ENCODE data around the gene B3GALNT2.
"Not testable (repeated sequence)": the region's sequence is repeated elsewhere in the genome, so short reads cannot be mapped to it uniquely, and the experiment has no call there.

Gene B3GALNT2

DNA sequence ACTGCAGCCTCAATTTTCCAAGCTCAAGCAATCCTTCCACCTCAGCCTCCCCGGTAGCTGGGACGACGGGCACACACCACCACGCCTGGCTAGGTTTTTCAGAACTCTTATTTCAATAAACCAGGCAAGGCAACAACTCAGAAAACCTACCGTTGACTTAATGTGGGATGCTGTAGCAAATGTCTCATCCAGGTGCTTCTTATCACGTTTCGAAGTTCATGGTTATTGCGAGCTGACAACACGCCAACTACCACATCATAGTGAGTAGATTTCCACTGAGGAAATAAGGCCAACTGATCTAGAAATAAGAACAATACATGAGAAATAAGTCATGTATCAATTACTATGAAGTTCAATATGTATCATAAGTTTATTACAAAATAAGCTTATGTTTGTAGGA is 9.7 kb downstream of the B3GALNT2 start:
- no peaks in the 10 kb centered on the region for H3K27me3 ChIP-seq (ENCODE audit: low read depth)
- no peak for DNase-seq (ENCODE audit: low spot score in 2 of 2)
- no peak overlapping the region for H3K4me3 ChIP-seq
- H3K4me1 ChIP-seq, result peaks cover 2% of the 10 kb centered on the region
- peaks cover 33% of the 10 kb centered on the region for H3K36me3 ChIP-seq (replicated peaks)
- in situ Hi-C loops (cut with MboI; ENCODE audit: low sequenced_read_pairs), result no loop called here
- no peaks in the 10 kb centered on the region for H3K9me3 ChIP-seq

- Histone ChIP-seq H3K9me3 (no peaks in the 10 kb centered on the region), H3K36me3 (replicated peaks) (peaks cover 36% of the 10 kb centered on the region), H3K4me3 (no peak overlapping the region), H3K27me3 (ENCODE audit: low read depth) (no peaks in the 10 kb centered on the region), H3K4me1 (no peaks in the 10 kb centered on the region; the same call in 1 of the 2 replicates)
- no peak for DNase-seq (ENCODE audit: low spot score in 2 of 2)
- in situ Hi-C loops (cut with MboI; ENCODE audit: low sequenced_read_pairs), result no loop called here
Measured at GRCh38 chr1:235491644-235492043, 12.6 kb downstream of the B3GALNT2 start.

- no peaks in the 10 kb centered on the region for H3K9me3 ChIP-seq
- DNase-seq (ENCODE audit: low spot score in 2 of 2), result no peak
- in situ Hi-C loops (cut with MboI; ENCODE audit: low sequenced_read_pairs), result no loop called here
- peaks cover 28% of the 10 kb centered on the region for H3K36me3 ChIP-seq (replicated peaks)
- no peaks in the 10 kb centered on the region for H3K27me3 ChIP-seq (ENCODE audit: low read depth)
- H3K4me1 ChIP-seq, result no peaks in the 10 kb centered on the region
- H3K4me3 ChIP-seq, result no peak overlapping the region
Measured at GRCh38 chr1:235486321-235486720, 17.9 kb downstream of the B3GALNT2 start.

GRCh38 chr1:235485558-235485957 is 18.7 kb downstream of the B3GALNT2 start:
- H3K4me3 ChIP-seq, result no peak overlapping the region
- H3K36me3 ChIP-seq (replicated peaks), result peaks cover 28% of the 10 kb centered on the region
- in situ Hi-C loops (cut with MboI; ENCODE audit: low sequenced_read_pairs), result no loop called here
- H3K27me3 ChIP-seq (ENCODE audit: low read depth), result no peaks in the 10 kb centered on the region
- no peak for DNase-seq (ENCODE audit: low spot score in 2 of 2)
- no peaks in the 10 kb centered on the region for H3K4me1 ChIP-seq
- H3K9me3 ChIP-seq, result no peaks in the 10 kb centered on the region

- Histone ChIP-seq H3K4me1 (no peaks in the 10 kb centered on the region), H3K9me3 (no peaks in the 10 kb centered on the region), H3K27me3 (ENCODE audit: low read depth) (no peaks in the 10 kb centered on the region), H3K4me3 (no peak overlapping the region), H3K36me3 (replicated peaks) (peaks cover 44% of the 10 kb centered on the region)
- DNase-seq (ENCODE audit: low spot score in 2 of 2), result no peak
- in situ Hi-C loops (cut with MboI; ENCODE audit: low sequenced_read_pairs), result no loop called here
Measured at GRCh38 chr1:235483090-235483489, 21.2 kb downstream of the B3GALNT2 start.

DNA sequence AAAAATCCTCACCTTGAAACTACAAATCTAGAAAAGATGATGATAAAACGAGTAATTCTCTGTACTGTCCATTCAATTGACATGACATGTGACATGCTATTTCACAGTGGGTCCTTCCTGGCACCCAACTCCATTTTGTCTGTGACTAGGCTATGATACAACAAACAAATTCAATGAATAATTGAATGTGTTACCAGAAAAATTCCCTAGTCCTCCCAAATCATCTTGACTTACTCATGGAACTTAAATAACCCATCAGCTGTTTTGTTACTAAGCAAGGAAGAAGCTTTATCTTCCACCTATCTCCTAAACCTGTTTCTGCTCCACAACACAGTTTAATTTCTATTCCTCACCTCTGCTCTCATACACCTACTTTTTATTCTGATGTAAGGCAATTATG is 30.4 kb downstream of the B3GALNT2 start:
- H3K27me3 ChIP-seq (ENCODE audit: low read depth), result no peaks in the 10 kb centered on the region
- no peaks in the 10 kb centered on the region for H3K9me3 ChIP-seq
- H3K36me3 ChIP-seq (replicated peaks), result peaks cover 22% of the 10 kb centered on the region
- H3K4me3 ChIP-seq, result no peak overlapping the region
- DNase-seq (ENCODE audit: low spot score in 2 of 2), result no peak
- in situ Hi-C loops (cut with MboI; ENCODE audit: low sequenced_read_pairs), result no loop called here
- H3K4me1 ChIP-seq, result peaks cover 3% of the 10 kb centered on the region; the same call in 1 of the 2 replicates

DNA sequence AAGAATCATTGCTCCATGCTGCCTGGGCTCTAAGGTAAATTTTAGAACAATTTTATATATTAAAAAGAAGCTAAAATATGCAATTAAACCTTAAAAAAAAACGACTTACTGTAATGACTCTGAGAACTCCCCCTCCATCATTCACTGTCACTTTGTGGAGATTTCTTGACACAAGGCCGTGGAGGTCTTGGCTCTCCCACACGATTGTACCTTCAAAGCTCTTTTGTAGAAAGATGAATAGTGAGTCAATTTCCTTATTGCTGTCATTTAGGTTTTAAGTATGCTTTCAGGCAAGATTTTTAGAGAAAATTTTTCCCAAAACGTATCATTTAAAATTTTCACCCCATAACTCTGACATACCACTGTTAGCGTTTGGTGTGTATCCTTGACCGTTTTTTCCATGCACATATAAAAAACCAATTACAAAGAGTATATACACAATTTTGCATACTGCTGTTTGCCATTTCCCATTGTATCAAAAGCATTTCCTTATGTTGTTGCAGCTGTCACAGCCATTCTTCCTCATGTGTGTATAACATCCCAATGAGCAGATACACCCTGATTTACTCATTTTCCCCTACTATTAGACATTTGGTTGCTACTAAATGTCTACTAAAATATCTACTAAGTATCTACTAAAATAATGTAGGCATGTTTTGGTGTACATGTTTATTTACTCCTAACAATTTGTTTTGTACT is 33.4 kb downstream of the B3GALNT2 start:
- H3K9me3 ChIP-seq, result no peaks in the 10 kb centered on the region
- H3K4me1 ChIP-seq, result peaks cover 3% of the 10 kb centered on the region; the same call in 1 of the 2 replicates
- no peak overlapping the region for H3K4me3 ChIP-seq
- H3K27me3 ChIP-seq (ENCODE audit: low read depth), result no peaks in the 10 kb centered on the region
- DNase-seq (ENCODE audit: low spot score in 2 of 2), result no peak
- peaks cover 19% of the 10 kb centered on the region for H3K36me3 ChIP-seq (replicated peaks)
- in situ Hi-C loops (cut with MboI; ENCODE audit: low sequenced_read_pairs), result no loop called here

GRCh38 chr1:235469897-235470296 is 34.4 kb downstream of the B3GALNT2 start:
- H3K4me1 ChIP-seq; H3K4me3 ChIP-seq; DNase-seq (ENCODE audit: low spot score in 2 of 2); in situ Hi-C loops (cut with MboI; ENCODE audit: low sequenced_read_pairs); H3K9me3 ChIP-seq; H3K27me3 ChIP-seq (ENCODE audit: low read depth): not testable (repeated sequence)
- peaks cover 18% of the 10 kb centered on the region for H3K36me3 ChIP-seq (replicated peaks)

- no peaks in the 10 kb centered on the region for H3K27me3 ChIP-seq (ENCODE audit: low read depth)
- DNase-seq (ENCODE audit: low spot score in 2 of 2), result no peak
- in situ Hi-C loops (cut with MboI; ENCODE audit: low sequenced_read_pairs), result no loop called here
- peaks cover 3% of the 10 kb centered on the region; the same call in 1 of the 2 replicates for H3K4me1 ChIP-seq
- H3K36me3 ChIP-seq (replicated peaks), result peaks cover 20% of the 10 kb centered on the region
- no peaks in the 10 kb centered on the region for H3K9me3 ChIP-seq
- H3K4me3 ChIP-seq, result no peak overlapping the region
Measured at GRCh38 chr1:235468970-235469369, 35.3 kb downstream of the B3GALNT2 start.

- peaks cover 3% of the 10 kb centered on the region; the same call in 1 of the 2 replicates for H3K4me1 ChIP-seq
- no peak for DNase-seq (ENCODE audit: low spot score in 2 of 2)
- in situ Hi-C loops (cut with MboI; ENCODE audit: low sequenced_read_pairs), result no loop called here
- H3K9me3 ChIP-seq, result no peaks in the 10 kb centered on the region
- H3K27me3 ChIP-seq (ENCODE audit: low read depth), result no peaks in the 10 kb centered on the region
- H3K4me3 ChIP-seq, result no peak overlapping the region
- peaks cover 16% of the 10 kb centered on the region for H3K36me3 ChIP-seq (replicated peaks)
Measured at GRCh38 chr1:235468004-235468403, 36.2 kb downstream of the B3GALNT2 start.

DNA sequence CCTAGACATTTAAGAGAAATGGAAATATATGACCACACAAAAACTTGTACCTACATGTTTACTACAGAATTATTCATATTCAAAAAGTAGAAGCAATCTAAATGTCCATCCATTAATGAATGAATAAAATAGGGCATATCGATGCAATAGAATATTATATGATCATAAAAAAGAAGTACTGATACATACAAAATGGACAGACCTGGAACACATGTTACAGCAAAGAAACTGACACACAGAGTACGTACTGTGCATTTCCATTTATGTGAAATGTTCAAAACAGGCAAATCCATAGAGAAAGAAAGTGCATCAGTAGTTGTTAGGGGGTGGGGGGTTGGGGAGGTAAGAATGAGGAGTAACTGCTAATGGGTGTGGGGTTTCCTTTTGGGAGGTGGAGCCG is 39.2 kb downstream of the B3GALNT2 start:
- Histone ChIP-seq H3K4me3 (no peak overlapping the region), H3K27me3 (ENCODE audit: low read depth) (no peaks in the 10 kb centered on the region), H3K9me3 (no peaks in the 10 kb centered on the region), H3K36me3 (replicated peaks) (peaks cover 18% of the 10 kb centered on the region), H3K4me1 (peaks cover 3% of the 10 kb centered on the region; the same call in 1 of the 2 replicates)
- in situ Hi-C loops (cut with MboI; ENCODE audit: low sequenced_read_pairs), result no loop called here
- DNase-seq (ENCODE audit: low spot score in 2 of 2), result no peak

DNA sequence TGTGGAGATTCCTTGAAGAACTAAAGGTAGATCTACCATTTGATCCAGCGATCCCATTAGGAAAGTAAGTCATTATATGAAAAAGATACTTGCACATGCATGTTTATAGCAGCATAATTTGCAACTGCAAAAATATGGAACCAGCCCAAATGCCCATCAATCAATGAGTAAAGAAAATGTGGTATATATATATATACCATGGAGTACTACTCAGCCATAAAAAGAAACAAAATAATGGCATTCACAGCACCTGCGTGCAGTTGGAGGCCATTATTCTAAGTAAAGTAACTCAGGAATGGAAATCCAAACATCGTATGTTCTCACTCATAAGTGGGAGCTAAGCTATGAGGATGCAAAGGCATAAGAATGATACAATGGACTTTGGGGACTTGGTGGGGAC is 41.4 kb downstream of the B3GALNT2 start:
- H3K9me3 ChIP-seq; H3K4me1 ChIP-seq; DNase-seq (ENCODE audit: low spot score in 2 of 2); in situ Hi-C loops (cut with MboI; ENCODE audit: low sequenced_read_pairs); H3K27me3 ChIP-seq (ENCODE audit: low read depth); H3K4me3 ChIP-seq: not testable (repeated sequence)
- peaks cover 17% of the 10 kb centered on the region for H3K36me3 ChIP-seq (replicated peaks)

DNA sequence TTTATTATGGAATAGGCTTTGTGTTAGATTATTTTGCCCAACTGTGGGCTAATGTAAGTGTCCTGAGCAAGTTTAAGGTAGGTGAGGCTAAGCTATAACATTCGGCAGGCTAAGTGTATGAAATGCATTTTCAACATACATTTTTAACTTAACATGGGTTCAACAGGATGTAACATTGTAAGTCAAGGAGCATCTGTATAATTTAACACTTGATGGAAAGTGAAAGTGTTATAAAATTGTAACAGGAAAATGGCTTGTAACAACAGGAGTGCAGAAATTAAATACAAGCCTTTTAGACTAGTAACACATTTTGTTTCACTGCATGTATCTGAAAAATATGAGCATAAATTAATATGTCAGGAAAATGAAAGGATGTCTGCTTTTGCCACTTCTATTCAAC is 42.3 kb downstream of the B3GALNT2 start:
- peaks cover 17% of the 10 kb centered on the region for H3K36me3 ChIP-seq (replicated peaks)
- in situ Hi-C loops (cut with MboI; ENCODE audit: low sequenced_read_pairs), result no loop called here

DNA sequence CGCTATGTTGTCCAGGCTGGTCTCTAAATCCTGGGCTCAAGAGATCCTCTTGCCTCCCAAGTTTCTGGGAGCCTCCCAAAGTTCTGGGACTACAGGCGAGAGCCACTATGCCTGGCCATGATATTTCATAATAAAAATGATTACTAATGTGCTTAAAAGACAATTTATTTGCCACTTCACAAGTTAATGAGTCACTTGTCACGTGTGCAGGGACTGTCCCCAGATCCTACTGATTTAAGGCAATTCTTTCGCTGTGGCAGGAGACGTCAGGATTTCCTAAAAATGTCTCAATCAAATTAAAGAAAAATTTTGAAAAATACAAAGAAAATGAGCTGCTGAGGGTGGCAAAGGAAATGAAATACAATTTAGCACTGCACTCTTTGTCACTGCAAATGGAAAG is 43.5 kb downstream of the B3GALNT2 start:
- peaks cover 17% of the 10 kb centered on the region for H3K36me3 ChIP-seq (replicated peaks)
- no peak for DNase-seq (ENCODE audit: low spot score in 2 of 2)
- H3K4me1 ChIP-seq, result peaks cover 6% of the 10 kb centered on the region
- H3K27me3 ChIP-seq (ENCODE audit: low read depth), result no peaks in the 10 kb centered on the region
- H3K9me3 ChIP-seq, result no peaks in the 10 kb centered on the region
- H3K4me3 ChIP-seq, result no peak overlapping the region
- in situ Hi-C loops (cut with MboI; ENCODE audit: low sequenced_read_pairs), result no loop called here

More for the DNA sequence above, 42.3 kb downstream of the B3GALNT2 start:
- no peak for DNase-seq (ENCODE audit: low spot score in 2 of 2)
- Histone ChIP-seq H3K9me3 (no peaks in the 10 kb centered on the region), H3K27me3 (ENCODE audit: low read depth) (no peaks in the 10 kb centered on the region), H3K4me1 (no peaks in the 10 kb centered on the region), H3K4me3 (no peak overlapping the region)

DNA sequence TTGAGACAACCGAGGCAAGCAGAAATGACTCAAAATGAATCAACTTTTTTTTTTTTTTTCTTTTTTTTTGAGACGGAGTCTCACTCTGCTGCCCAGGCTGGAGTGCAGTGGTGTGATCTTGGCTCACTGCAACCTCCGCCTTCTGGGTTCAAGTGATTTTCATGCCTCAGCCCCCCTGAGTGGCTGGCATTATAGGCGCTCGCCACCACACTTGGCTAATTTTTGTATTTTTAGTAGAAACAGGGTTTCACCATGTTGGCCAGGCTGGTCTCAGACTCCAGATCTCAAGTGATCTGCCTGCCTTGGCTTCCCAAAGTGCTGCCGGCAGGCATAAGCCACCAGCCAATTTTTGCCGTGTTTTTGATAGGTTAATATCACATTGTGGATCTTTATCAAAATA is 46.4 kb downstream of the B3GALNT2 start:
- H3K27me3 ChIP-seq (ENCODE audit: low read depth); in situ Hi-C loops (cut with MboI; ENCODE audit: low sequenced_read_pairs); H3K4me3 ChIP-seq; H3K9me3 ChIP-seq; DNase-seq (ENCODE audit: low spot score in 2 of 2): not testable (repeated sequence)
- Histone ChIP-seq H3K4me1 (peaks cover 11% of the 10 kb centered on the region), H3K36me3 (replicated peaks) (peaks cover 35% of the 10 kb centered on the region)

Measured in HAP-1 (cell line).